Caco-2 (cell line): Measurements from ENCODE around the gene HMCN2. TPM values are rescaled to one million over a fixed set of nuclear protein-coding genes. Genes with fewer than 3 reads are reported as not detected.

Experiments
- BruUV-seq: library from RNA; stranded (reverse); fragments of 400-500 nt; replicated peaks from 2 replicates; lab custom pipeline; 2021; lab: Mats Ljungman, UMichigan
- CTCF ChIA-PET: fragments of 300-600 bp; sonication (Branson Sonifier 250); formaldehyde crosslinking; loops from one replicate; lab custom pipeline; 2022; ENCODE audit warnings: antibody characterized with exemption; lab: Charles Lee
- POLR2A ChIA-PET: fragments of 300-600 bp; sonication (Branson Sonifier 250); formaldehyde crosslinking; loops from one replicate; lab custom pipeline; 2022; ENCODE audit warnings: antibody characterized with exemption; lab: Charles Lee
- DNase-seq, 2 experiments: peaks; one replicate each; pipeline versions ENCODE4 v3.0.0 to v3.0.0-alpha.2; 2020 to 2022
- H3K27me3 ChIP-seq: replicated peaks from 2 replicates; pipeline ENCODE4 v1.6.0; 2011; ENCODE audit warnings: low read length; ENCODE audit not compliant: control insufficient read depth, insufficient read depth
- H3K36me3 ChIP-seq: 2 replicates; pipeline ENCODE4 v1.5.1; 2011; ENCODE audit warnings: low read length; ENCODE audit not compliant: control insufficient read depth, insufficient read depth
- H3K4me1 ChIP-seq: fragments of 250-450 bp; sonication (Bioruptor Pico); 2 replicates; pipeline ENCODE4 v1.5.1; 2020; ENCODE audit warnings: mild to moderate bottlenecking
- H3K4me3 ChIP-seq: 2 replicates; pipeline ENCODE4 v1.5.1; 2011; ENCODE audit warnings: low read depth, mild to moderate bottlenecking, control low read depth, low read length
- H3K9me3 ChIP-seq: fragments of 250-450 bp; sonication (Bioruptor Pico); 2 replicates; pipeline ENCODE4 v1.5.1; 2020; ENCODE audit warnings: mild to moderate bottlenecking, moderate library complexity
- H3K27ac Mint-ChIP-seq: one replicate; pipeline ENCODE4 v1.8.0; 2022; ENCODE audit warnings: mixed read lengths; ENCODE audit not compliant: unreplicated experiment
- H3K27me3 Mint-ChIP-seq: one replicate; pipeline ENCODE4 v1.8.0; 2022; ENCODE audit warnings: mixed read lengths; ENCODE audit not compliant: insufficient read depth, unreplicated experiment
- H3K36me3 Mint-ChIP-seq: one replicate; pipeline ENCODE4 v1.8.0; 2022; ENCODE audit warnings: mild to moderate bottlenecking, mixed read lengths; ENCODE audit not compliant: insufficient read depth, unreplicated experiment
- H3K4me1 Mint-ChIP-seq: one replicate; pipeline ENCODE4 v1.8.0; 2022; ENCODE audit warnings: low read depth, mixed read lengths; ENCODE audit not compliant: unreplicated experiment
- H3K4me3 Mint-ChIP-seq: one replicate; pipeline ENCODE4 v1.8.0; 2022; ENCODE audit warnings: mild to moderate bottlenecking, moderate library complexity, mixed read lengths; ENCODE audit not compliant: unreplicated experiment
- H3K9me3 Mint-ChIP-seq: one replicate; pipeline ENCODE4 v1.8.0; 2022; ENCODE audit warnings: mixed read lengths; ENCODE audit not compliant: unreplicated experiment
- CTCF ChIP-seq, 2 experiments: fragments of 200-600 bp in 1 of 2; IDR thresholded peaks; 1 replicate in 1 of 2; 2 replicates in 1 of 2; pipeline versions ENCODE4 v1.5.1 to v1.8.0; 2011 to 2022; ENCODE audit warnings: antibody characterized with exemption in 1 of 2, control low read depth in 1 of 2, inconsistent platforms in 1 of 2, low read depth in 1 of 2, low read length in 1 of 2, mild to moderate bottlenecking in 1 of 2, moderate library complexity in 1 of 2; ENCODE audit not compliant: insufficient read depth in 1 of 2, severe bottlenecking in 1 of 2, unreplicated experiment in 1 of 2
- intact Hi-C: fragments of 100-400 bp; cut with micrococcal nuclease; formaldehyde crosslinking; loops from one replicate; pipeline ENCODE4 v1.10.0; 2022; ENCODE audit not compliant: unreplicated experiment
- total RNA-seq: library from RNA; stranded (reverse); gene quantifications from 2 replicates; pipeline ENCODE4 v1.2.3, GENCODE V29; 2022

HMCN2 gene
- total RNA-seq, 1 experiment from 2014 or later: 0.41 TPM

- no peaks in the 10 kb centered on the region for H3K4me1 ChIP-seq
- H3K27me3 ChIP-seq: no peaks in the 10 kb centered on the region; the same call in 1 of the 2 replicates
- H3K4me3 Mint-ChIP-seq: no peak overlapping the region
- H3K9me3 Mint-ChIP-seq: no peaks in the 10 kb centered on the region
- intact Hi-C loops: no loop called here
- no TSS peak for BruUV-seq
- CTCF ChIA-PET: no interaction called here
- H3K27me3 Mint-ChIP-seq: peaks cover 32% of the 10 kb centered on the region
- H3K36me3 ChIP-seq: no peaks in the 10 kb centered on the region
- H3K4me3 ChIP-seq: no peak overlapping the region
- H3K9me3 ChIP-seq: no peaks in the 10 kb centered on the region
- DNase-seq: no peak
- H3K36me3 Mint-ChIP-seq: no peaks in the 10 kb centered on the region
- POLR2A ChIA-PET: no interaction called here
- H3K27ac Mint-ChIP-seq: no peak overlapping the region
- no peak for TF ChIP-seq CTCF (IDR thresholded peaks at IDR 0.05; ENCODE audit: insufficient read depth in 1 of 2, low read depth in 1 of 2, low read length in 1 of 2, severe bottlenecking in 1 of 2, unreplicated experiment in 1 of 2)
- H3K4me1 Mint-ChIP-seq: no peaks in the 10 kb centered on the region
Measured at GRCh38 chr9:130284249-130284625, 18.7 kb downstream of the HMCN2 start.

- no peaks in the 10 kb centered on the region for H3K9me3 ChIP-seq
- H3K4me3 ChIP-seq: no peak overlapping the region
- H3K27ac Mint-ChIP-seq: no peak overlapping the region
- H3K27me3 Mint-ChIP-seq: peaks cover 32% of the 10 kb centered on the region
- no peaks in the 10 kb centered on the region for H3K4me1 ChIP-seq
- no peak overlapping the region for H3K4me3 Mint-ChIP-seq
- TF ChIP-seq CTCF (IDR thresholded peaks at IDR 0.05; ENCODE audit: insufficient read depth in 1 of 2, low read depth in 1 of 2, low read length in 1 of 2, severe bottlenecking in 1 of 2, unreplicated experiment in 1 of 2): no peak
- intact Hi-C loops: no loop called here
- ChIA-PET POLR2A (no interaction called here), CTCF (no interaction called here)
- no peaks in the 10 kb centered on the region for H3K36me3 Mint-ChIP-seq
- H3K27me3 ChIP-seq: peaks cover 2% of the 10 kb centered on the region; the same call in 1 of the 2 replicates
- DNase-seq: no peak
- BruUV-seq: no TSS peak
- no peaks in the 10 kb centered on the region for H3K4me1 Mint-ChIP-seq
- H3K9me3 Mint-ChIP-seq: no peaks in the 10 kb centered on the region
- no peaks in the 10 kb centered on the region for H3K36me3 ChIP-seq
Measured at GRCh38 chr9:130284690-130285089, 19.1 kb downstream of the HMCN2 start.

- Mint-ChIP-seq H3K27me3 (peaks cover 32% of the 10 kb centered on the region), H3K27ac (no peak overlapping the region), H3K4me1 (no peaks in the 10 kb centered on the region), H3K4me3 (no peak overlapping the region), H3K9me3 (no peaks in the 10 kb centered on the region), H3K36me3 (no peaks in the 10 kb centered on the region)
- peaks cover 2% of the 10 kb centered on the region; the same call in 1 of the 2 replicates for H3K27me3 ChIP-seq
- no peak overlapping the region for H3K4me3 ChIP-seq
- no peak for DNase-seq
- TF ChIP-seq CTCF (IDR thresholded peaks at IDR 0.05; ENCODE audit: insufficient read depth in 1 of 2, low read depth in 1 of 2, low read length in 1 of 2, severe bottlenecking in 1 of 2, unreplicated experiment in 1 of 2): no peak
- ChIA-PET POLR2A (no interaction called here), CTCF (interaction anchor here (0.9 kb wide), 1 partner anchor 16 kb away, joined by 3 read pairs; no protein-coding TSS in a partner anchor)
- H3K9me3 ChIP-seq: no peaks in the 10 kb centered on the region
- no TSS peak for BruUV-seq
- intact Hi-C loops: no loop called here
- no peaks in the 10 kb centered on the region for H3K36me3 ChIP-seq
- no peaks in the 10 kb centered on the region for H3K4me1 ChIP-seq
Measured at GRCh38 chr9:130285271-130285670, 19.7 kb downstream of the HMCN2 start.
